Endodermal cell (in vitro differentiated cells): Measurements from ENCODE around the gene STIM1. TPM values are rescaled to one million over a fixed set of nuclear protein-coding genes. Genes with fewer than 3 reads are reported as not detected.

Experiments
- DNase-seq: peaks from one replicate; pipeline ENCODE4 v3.0.0-alpha.2; 2017
- H3K27ac ChIP-seq: 2 replicates; pipeline ENCODE4 v1.5.1; 2013; ENCODE audit warnings: mild to moderate bottlenecking, low read depth, low read length, moderate library complexity
- H3K27me3 ChIP-seq: 2 replicates; pipeline ENCODE4 v1.6.1; 2013; ENCODE audit warnings: mild to moderate bottlenecking, low read length, moderate library complexity; ENCODE audit not compliant: insufficient read depth, control insufficient read depth, poor library complexity, severe bottlenecking
- H3K36me3 ChIP-seq: 2 replicates; pipeline ENCODE4 v1.7.0; 2013; ENCODE audit warnings: mild to moderate bottlenecking, low read length, moderate library complexity; ENCODE audit not compliant: control insufficient read depth, insufficient read depth
- H3K4me1 ChIP-seq: one replicate; pipeline ENCODE4 v1.7.0; 2013; ENCODE audit warnings: low read length; ENCODE audit not compliant: control insufficient read depth, insufficient read depth
- H3K4me3 ChIP-seq: 2 replicates; pipeline ENCODE4 v1.5.1; 2013; ENCODE audit warnings: mild to moderate bottlenecking, low read length, moderate library complexity
- H3K9ac ChIP-seq: 2 replicates; pipeline ENCODE4 v1.6.1; 2013; ENCODE audit warnings: mild to moderate bottlenecking, low read length, moderate library complexity; ENCODE audit not compliant: poor library complexity, severe bottlenecking; ENCODE audit errors: extremely low read depth
- H3K9me3 ChIP-seq: 2 replicates; pipeline ENCODE4 v1.6.1; 2013; ENCODE audit warnings: mild to moderate bottlenecking, low read length, moderate library complexity; ENCODE audit not compliant: control insufficient read depth
- H3K27ac Mint-ChIP-seq: 2 replicates; pipeline ENCODE4 v1.8.0; 2020; ENCODE audit warnings: mixed read lengths
- H3K27me3 Mint-ChIP-seq: 2 replicates; pipeline ENCODE4 v1.8.0; 2021; ENCODE audit warnings: mild to moderate bottlenecking, mixed read lengths; ENCODE audit not compliant: insufficient read depth
- H3K36me3 Mint-ChIP-seq: 2 replicates; pipeline ENCODE4 v1.8.0; 2020; ENCODE audit warnings: low read depth, mixed read lengths
- H3K4me1 Mint-ChIP-seq: 2 replicates; pipeline ENCODE4 v1.8.0; 2020; ENCODE audit warnings: mixed read lengths
- H3K4me3 Mint-ChIP-seq: 2 replicates; pipeline ENCODE4 v1.8.0; 2020; ENCODE audit warnings: mild to moderate bottlenecking, moderate library complexity, mixed read lengths
- H3K9me3 Mint-ChIP-seq: 2 replicates; pipeline ENCODE4 v1.8.0; 2020; ENCODE audit warnings: mild to moderate bottlenecking, mixed read lengths
- CTCF ChIP-seq: fragments of 200-600 bp; sonication (generic); conservative IDR thresholded peaks from 2 replicates; pipeline ENCODE4 v1.5.0; 2021; ENCODE audit warnings: antibody characterized with exemption, mild to moderate bottlenecking
- WGBS, 2 experiments: methylation state at CpG; one replicate each; pipeline versions ENCODE4 v1.1.5 to v1.1.7; 2013; ENCODE audit warnings: missing lambda C conversion rate in 2 of 2, mixed read lengths in 1 of 2; ENCODE audit not compliant: insufficient coverage in 1 of 2, insufficient read length in 1 of 2; 5-methylcytosine and 5-hydroxymethylcytosine counted together
- total RNA-seq, 2 donors: library from RNA; stranded (reverse); fragmentation: NEBNext Ultra II Directional in 1 of 2; extraction: Animal tissue kit (Norgen Biotek cat#: 25700) in 1 of 2; gene quantifications; 2 replicates in 1 of 2; 3 replicates in 1 of 2; pipeline ENCODE4 v1.2.1, GENCODE V29; 2021

The STIM1 gene
- total RNA-seq, 2 donors from 2014 or later: 20.9 to 27.9 TPM

- no peak for TF ChIP-seq CTCF
- no peaks in the 10 kb centered on the region for H3K27me3 ChIP-seq
- no peaks in the 10 kb centered on the region for H3K27me3 Mint-ChIP-seq
- H3K36me3 ChIP-seq: no peaks in the 10 kb centered on the region
- H3K9me3 ChIP-seq: peaks cover 9% of the 10 kb centered on the region
- no peak overlapping the region for H3K27ac Mint-ChIP-seq
- H3K4me1 ChIP-seq: no peaks in the 10 kb centered on the region
- 85 to 92% methylated on average over 5 to 6 of the region's 6 CpGs for WGBS, 2 experiments
- H3K27ac ChIP-seq: no peak overlapping the region
- no peak overlapping the region for H3K4me3 ChIP-seq
- DNase-seq: peak; percentile 48
- H3K9ac ChIP-seq: no peak overlapping the region
- H3K4me3 Mint-ChIP-seq: no peak overlapping the region
- peaks cover 5% of the 10 kb centered on the region for H3K4me1 Mint-ChIP-seq
- no peaks in the 10 kb centered on the region for H3K36me3 Mint-ChIP-seq
- peaks cover 4% of the 10 kb centered on the region for H3K9me3 Mint-ChIP-seq
Measured at GRCh38 chr11:4041731-4042391, 186.4 kb downstream of the STIM1 start.

GRCh38 chr11:4044976-4045646, 189.6 kb downstream of the STIM1 start:
- Histone ChIP-seq H3K27ac (no peak overlapping the region), H3K4me3 (no peak overlapping the region), H3K9ac (no peak overlapping the region), H3K9me3 (peaks cover 9% of the 10 kb centered on the region), H3K36me3 (no peaks in the 10 kb centered on the region), H3K27me3 (no peaks in the 10 kb centered on the region), H3K4me1 (no peaks in the 10 kb centered on the region)
- Mint-ChIP-seq H3K27ac (no peak overlapping the region), H3K27me3 (no peaks in the 10 kb centered on the region), H3K4me1 (peaks cover 5% of the 10 kb centered on the region), H3K36me3 (no peaks in the 10 kb centered on the region), H3K4me3 (no peak overlapping the region), H3K9me3 (no peaks in the 10 kb centered on the region)
- 45 to 77% methylated on average over 2 to 4 of the region's 4 CpGs for WGBS, 2 experiments
- no peak for TF ChIP-seq CTCF
- DNase-seq: no peak

GRCh38 chr11:4048340-4048739, 192.9 kb downstream of the STIM1 start:
- peaks cover 7% of the 10 kb centered on the region for H3K36me3 Mint-ChIP-seq
- no peak overlapping the region for H3K4me3 Mint-ChIP-seq
- no peaks in the 10 kb centered on the region for H3K27me3 ChIP-seq
- no peak overlapping the region for H3K4me3 ChIP-seq
- H3K4me1 Mint-ChIP-seq: peaks cover 5% of the 10 kb centered on the region
- TF ChIP-seq CTCF: no peak
- H3K4me1 ChIP-seq: no peaks in the 10 kb centered on the region
- no peak for DNase-seq
- H3K27ac ChIP-seq: no peak overlapping the region
- H3K36me3 ChIP-seq: no peaks in the 10 kb centered on the region
- H3K9me3 ChIP-seq: no peaks in the 10 kb centered on the region
- no peak overlapping the region for H3K9ac ChIP-seq
- no peaks in the 10 kb centered on the region for H3K27me3 Mint-ChIP-seq
- peaks cover 12% of the 10 kb centered on the region for H3K9me3 Mint-ChIP-seq
- no peak overlapping the region for H3K27ac Mint-ChIP-seq
